Body of pancreas (tissue), 4 donors: ENCODE results near the gene TSHR. TPM values are rescaled to one million over a fixed set of nuclear protein-coding genes. Genes with fewer than 3 reads are reported as not detected.

ENCODE experiments used
- ATAC-seq: fragments of 150-250 bp; one replicate; pipeline ENCODE4 v1.9.1; 2016
- DNase-seq, 4 donors: peaks; one replicate each; pipeline ENCODE4 v3.0.0-alpha.2; 2019
- H3K27ac ChIP-seq, 4 donors: fragments of 200-600 bp; sonication (generic); 1 replicate in 3 of 4; 2 replicates in 1 of 4; pipeline versions ENCODE4 v1.5.1 to v1.6.1; 2016 to 2019; ENCODE audit warnings: mild to moderate bottlenecking in 1 of 4, mixed read lengths in 1 of 4, moderate library complexity in 1 of 4
- H3K27me3 ChIP-seq, 2 donors: fragments of 200-600 bp; sonication (generic); one replicate each; pipeline ENCODE4 v1.6.0; 2016; ENCODE audit warnings: mild to moderate bottlenecking in 1 of 2
- H3K36me3 ChIP-seq, 2 donors: fragments of 200-600 bp; sonication (generic); replicated peaks in 1 of 2; 2 replicates each; pipeline ENCODE4 v1.5.1; 2016; ENCODE audit warnings: low read depth in 2 of 2; ENCODE audit not compliant: insufficient read depth in 1 of 2
- H3K4me1 ChIP-seq: fragments of 200-600 bp; sonication (generic); one replicate; pipeline ENCODE4 v1.6.0; 2016
- H3K4me3 ChIP-seq, 2 donors: fragments of 200-600 bp; sonication (generic); 1 replicate in 1 of 2; 2 replicates in 1 of 2; pipeline ENCODE4 v1.5.1; 2016 to 2019
- H3K9me3 ChIP-seq, 3 donors: fragments of 200-600 bp; sonication (generic); 1 replicate in 2 of 3; 2 replicates in 1 of 3; pipeline ENCODE4 v1.5.1; 2016
- CTCF ChIP-seq, 7 experiments: fragments of 450-650 bp in 4 of 7; fragments of 200-600 bp in 3 of 7; sonication (generic) in 3 of 7; IDR thresholded peaks; one replicate each; pipeline ENCODE4 v1.5.1; 2016 to 2019; ENCODE audit warnings: antibody characterized with exemption in 7 of 7
- POLR2A ChIP-seq, 3 donors: fragments of 450-650 bp; IDR thresholded peaks; one replicate each; pipeline ENCODE4 v1.6.1; 2016; ENCODE audit warnings: antibody characterized with exemption in 3 of 3, mild to moderate bottlenecking in 2 of 3
- WGBS, 2 donors: methylation state at CpG; one replicate each; pipeline ENCODE4 v1.1.5; 2017; 5-methylcytosine and 5-hydroxymethylcytosine counted together
- intact Hi-C: fragments of 100-400 bp; cut with DNase I; formaldehyde crosslinking; loops from one replicate; pipeline ENCODE4 v1.15.1; 2023
- total RNA-seq, 2 donors: library from RNA; depleted of rRNA; stranded (reverse); fragments of >200 nt; gene quantifications; one replicate each; pipeline ENCODE4 v1.1.0, GENCODE V29; 2016

TSHR gene
- total RNA-seq, 2 donors from 2014 or later, result not detected

DNA sequence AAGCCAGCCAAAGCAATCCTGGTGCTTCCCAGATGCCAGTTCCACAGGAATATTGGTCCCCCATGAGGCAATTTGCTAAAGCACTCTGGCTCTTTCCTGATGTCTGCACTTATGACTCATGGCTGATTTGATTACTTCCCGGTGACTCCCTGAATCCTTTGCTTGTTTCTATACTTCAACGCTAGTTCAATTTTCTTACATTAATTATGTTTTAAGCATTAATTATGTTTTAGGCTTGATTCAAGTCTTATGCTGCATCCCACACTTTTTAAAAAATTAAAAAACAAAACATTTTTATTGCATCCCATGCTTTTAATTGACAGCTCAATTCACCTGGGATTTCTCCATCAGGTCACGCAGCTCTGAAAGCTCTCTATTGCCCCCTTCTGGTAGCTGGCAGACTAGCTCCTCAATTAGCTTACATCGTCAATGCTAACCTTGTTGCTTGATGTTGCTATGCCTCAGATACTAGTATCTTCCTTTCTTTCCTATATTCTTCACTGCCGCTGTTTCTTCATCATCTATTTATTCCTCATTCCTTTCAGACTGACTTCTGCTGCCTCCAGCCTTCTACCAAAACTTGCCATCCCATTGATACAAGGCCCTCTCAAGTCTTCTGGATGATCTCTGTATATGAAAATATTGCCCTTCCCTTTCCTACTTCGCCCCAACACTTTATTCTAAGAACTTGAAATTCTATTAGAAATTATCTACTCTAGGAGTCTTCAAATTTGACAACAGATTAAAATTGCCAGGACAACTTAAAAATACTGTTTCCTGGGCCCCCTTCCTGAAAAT is 32.0 kb downstream of the TSHR start:
- WGBS, 2 donors, result 21 to 24% methylated on average over 6 of the region's 6 CpGs
- Histone ChIP-seq H3K9me3 (no peaks in the 10 kb centered on the region), H3K36me3 (no peaks in the 10 kb centered on the region), H3K27ac (no peak overlapping the region), H3K27me3 (no peaks in the 10 kb centered on the region), H3K4me3 (no peak overlapping the region), H3K4me1 (no peaks in the 10 kb centered on the region)
- intact Hi-C loops, result no loop called here
- DNase-seq (peak; percentile 69 to 79 (median 72)), ATAC-seq (peak; percentile 85)
- TF ChIP-seq POLR2A (IDR thresholded peaks at IDR 0.05), result no peak
- peak; percentile 46 to 91 (median 88) for TF ChIP-seq CTCF (IDR thresholded peaks at IDR 0.05)

DNA sequence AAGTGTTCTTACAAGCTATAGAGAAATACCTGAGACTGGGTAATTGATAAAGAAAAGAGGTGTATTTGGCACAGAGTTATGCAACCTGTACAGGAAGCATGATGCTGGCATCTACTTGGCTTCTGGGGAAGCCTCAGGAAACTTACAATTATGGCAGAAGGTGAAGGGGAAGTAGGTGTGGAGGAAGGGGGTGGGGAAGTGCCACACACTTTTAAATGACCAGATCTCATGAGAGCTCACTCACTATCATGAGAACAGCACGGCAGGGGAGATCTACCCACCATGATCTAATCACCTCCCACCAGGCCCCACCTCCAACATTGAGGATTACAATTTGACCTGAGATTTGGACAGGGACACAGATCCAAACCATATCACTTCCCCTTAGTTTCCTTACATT is 32.8 kb downstream of the TSHR start:
- H3K27me3 ChIP-seq, result no peaks in the 10 kb centered on the region
- no peaks in the 10 kb centered on the region for H3K4me1 ChIP-seq
- ATAC-seq, result no peak
- intact Hi-C loops, result no loop called here
- DNase-seq, result no peak
- no peaks in the 10 kb centered on the region for H3K36me3 ChIP-seq
- no peak for TF ChIP-seq CTCF (IDR thresholded peaks at IDR 0.05)
- no peak for TF ChIP-seq POLR2A (IDR thresholded peaks at IDR 0.05)
- H3K4me3 ChIP-seq, result no peak overlapping the region
- 32 to 33% methylated on average over 1 of the region's 1 CpG for WGBS, 2 donors
- H3K27ac ChIP-seq, result no peak overlapping the region
- H3K9me3 ChIP-seq, result no peaks in the 10 kb centered on the region

DNA sequence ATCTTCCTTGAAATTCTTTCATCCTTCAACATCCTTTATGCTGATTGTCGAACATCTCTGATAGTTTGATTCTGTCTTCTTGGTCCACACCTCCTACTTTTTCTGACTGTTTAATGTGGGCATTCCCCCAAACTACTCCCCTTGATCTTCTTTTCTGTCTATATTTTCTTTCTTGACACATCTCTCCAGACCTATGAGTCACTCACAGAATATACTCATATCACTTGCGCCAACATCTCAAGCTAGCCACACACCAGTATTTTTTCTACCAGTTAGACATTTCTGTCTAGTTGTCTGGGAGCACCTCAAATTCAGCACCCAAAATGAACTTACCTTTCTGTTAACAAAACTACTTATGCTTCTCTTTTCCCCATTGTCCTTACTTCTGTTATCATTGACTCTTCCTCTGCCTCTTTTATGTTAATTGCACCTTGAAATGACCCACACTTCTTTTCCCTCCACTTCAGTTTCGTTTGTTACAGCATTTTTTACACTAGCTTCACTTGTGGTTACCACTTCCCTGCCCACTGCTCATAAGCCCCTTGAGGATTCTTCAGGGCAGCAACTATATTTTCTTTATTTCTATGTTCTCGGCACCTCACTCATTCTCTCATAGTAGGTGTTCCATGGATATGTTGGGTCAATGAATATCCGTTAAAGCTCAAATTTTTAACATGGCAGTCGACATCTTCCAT is 33.5 kb downstream of the TSHR start:
- no peak for ATAC-seq
- no peaks in the 10 kb centered on the region for H3K27me3 ChIP-seq
- TF ChIP-seq CTCF (IDR thresholded peaks at IDR 0.05) (no peak), POLR2A (IDR thresholded peaks at IDR 0.05) (no peak)
- intact Hi-C loops, result no loop called here
- no peak overlapping the region for H3K4me3 ChIP-seq
- H3K36me3 ChIP-seq, result no peaks in the 10 kb centered on the region
- H3K4me1 ChIP-seq, result no peaks in the 10 kb centered on the region
- no peak for DNase-seq
- H3K9me3 ChIP-seq, result no peaks in the 10 kb centered on the region
- 62 to 67% methylated on average over 6 of the region's 6 CpGs for WGBS, 2 donors
- no peak overlapping the region for H3K27ac ChIP-seq

DNA sequence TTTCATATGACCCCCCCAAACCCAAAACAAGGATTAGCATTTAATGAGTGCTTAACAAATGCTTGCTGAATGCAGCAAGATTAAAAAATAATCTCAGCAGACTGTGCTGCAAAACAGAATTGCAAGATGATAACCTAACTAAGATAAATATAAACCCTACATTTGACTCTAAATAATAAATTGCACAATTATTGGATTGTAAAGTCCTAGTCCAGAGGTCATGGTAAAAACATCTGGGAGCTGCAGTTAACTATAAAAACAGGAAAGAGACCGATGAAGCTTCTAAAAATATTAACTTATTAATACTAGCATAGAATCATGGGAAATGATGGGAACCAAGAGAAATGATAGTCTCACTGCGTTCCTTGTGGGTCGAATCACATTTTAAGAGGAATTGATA is 37.2 kb downstream of the TSHR start:
- TF ChIP-seq CTCF (IDR thresholded peaks at IDR 0.05), result no peak
- 34 to 43% methylated on average over 3 of the region's 3 CpGs for WGBS, 2 donors
- intact Hi-C loops, result loop anchor here (10.0 kb wide), 1 partner anchor 172 kb away; no protein-coding TSS in a partner anchor
- ATAC-seq (no peak), DNase-seq (no peak)
- Histone ChIP-seq H3K27me3 (no peaks in the 10 kb centered on the region), H3K36me3 (no peaks in the 10 kb centered on the region), H3K27ac (no peak overlapping the region), H3K9me3 (no peaks in the 10 kb centered on the region), H3K4me1 (no peaks in the 10 kb centered on the region), H3K4me3 (no peak overlapping the region)
